ENCODE results near the gene ARIH2.

Gene ARIH2

GRCh38 chr3:48979451-48979850 is 60.8 kb downstream of the ARIH2 start:
- FAIRE-seq (no peak), DNase-seq (ENCODE audit: insufficient read length, low spot score) (no peak)
- TF ChIP-seq POLR2A (IDR thresholded peaks at IDR 0.05; ENCODE audit: low read depth, low read length): no peak

- no peak for FAIRE-seq
- no peak for DNase-seq (ENCODE audit: insufficient read length, low spot score)
- TF ChIP-seq POLR2A (IDR thresholded peaks at IDR 0.05; ENCODE audit: low read depth, low read length): no peak
These were observed 61.7 kb downstream of the ARIH2 start for GRCh38 chr3:48980295-48980694.

GRCh38 chr3:48982016-48982415 is 63.4 kb downstream of the ARIH2 start:
- no peak for DNase-seq (ENCODE audit: insufficient read length, low spot score)
- no peak for TF ChIP-seq POLR2A (IDR thresholded peaks at IDR 0.05; ENCODE audit: low read depth, low read length)
- no peak for FAIRE-seq

GRCh38 chr3:48982686-48983085 is 64.0 kb downstream of the ARIH2 start:
- DNase-seq (ENCODE audit: insufficient read length, low spot score): no peak
- TF ChIP-seq POLR2A (IDR thresholded peaks at IDR 0.05; ENCODE audit: low read depth, low read length): no peak
- no peak for FAIRE-seq

- no peak for TF ChIP-seq POLR2A (IDR thresholded peaks at IDR 0.05; ENCODE audit: low read depth, low read length)
- DNase-seq (ENCODE audit: insufficient read length, low spot score) (no peak), FAIRE-seq (no peak)
These were observed 64.5 kb downstream of the ARIH2 start for GRCh38 chr3:48983096-48983495.

- FAIRE-seq: no peak
- no peak for DNase-seq (ENCODE audit: insufficient read length, low spot score)
- no peak for TF ChIP-seq POLR2A (IDR thresholded peaks at IDR 0.05; ENCODE audit: low read depth, low read length)
These were observed 66.0 kb downstream of the ARIH2 start for GRCh38 chr3:48984663-48985062.

GRCh38 chr3:48985831-48986376 is 67.3 kb downstream of the ARIH2 start:
- FAIRE-seq (no peak), DNase-seq (ENCODE audit: insufficient read length, low spot score) (no peak)
- TF ChIP-seq POLR2A (IDR thresholded peaks at IDR 0.05; ENCODE audit: low read depth, low read length): no peak

GRCh38 chr3:48989126-48989795 is 70.6 kb downstream of the ARIH2 start:
- FAIRE-seq (no peak), DNase-seq (ENCODE audit: insufficient read length, low spot score) (peak; percentile 30)

GRCh38 chr3:48989796-48990635 is 71.4 kb downstream of the ARIH2 start, which contains the start of gene P4HTM:
P4HTM (plus strand) TSS chr3:48990241; CDS start chr3:48990257, 16 bp downstream.
- DNase-seq (ENCODE audit: insufficient read length, low spot score): peak; percentile 94
- FAIRE-seq: no peak
- TF ChIP-seq POLR2A (IDR thresholded peaks at IDR 0.05; ENCODE audit: low read depth, low read length): peak; percentile 55

More at GRCh38 chr3:48989126-48989795, 70.6 kb downstream of the ARIH2 start:
- no peak for TF ChIP-seq POLR2A (IDR thresholded peaks at IDR 0.05; ENCODE audit: low read depth, low read length)

GRCh38 chr3:48990636-48991469 is 72.2 kb downstream of the ARIH2 start:
- DNase-seq (ENCODE audit: insufficient read length, low spot score): no peak

GRCh38 chr3:48991851-48992545 is 73.4 kb downstream of the ARIH2 start:
- DNase-seq (ENCODE audit: insufficient read length, low spot score) (no peak), FAIRE-seq (no peak)
- no peak for TF ChIP-seq POLR2A (IDR thresholded peaks at IDR 0.05; ENCODE audit: low read depth, low read length)

More at GRCh38 chr3:48990636-48991469, 72.2 kb downstream of the ARIH2 start:
- FAIRE-seq: no peak
- TF ChIP-seq POLR2A (IDR thresholded peaks at IDR 0.05; ENCODE audit: low read depth, low read length): no peak

- TF ChIP-seq POLR2A (IDR thresholded peaks at IDR 0.05; ENCODE audit: low read depth, low read length): no peak
- FAIRE-seq (no peak), DNase-seq (ENCODE audit: insufficient read length, low spot score) (no peak)
These were observed 75.2 kb downstream of the ARIH2 start for GRCh38 chr3:48993834-48994233.

- DNase-seq (ENCODE audit: insufficient read length, low spot score): no peak
- TF ChIP-seq POLR2A (IDR thresholded peaks at IDR 0.05; ENCODE audit: low read depth, low read length): no peak
- FAIRE-seq: no peak
These were observed 78.0 kb downstream of the ARIH2 start for GRCh38 chr3:48996640-48997039.
